Fibroblast of the aortic adventitia (primary cell): ENCODE results near the gene ARHGAP6. TPM values are rescaled to one million over a fixed set of nuclear protein-coding genes. Genes with fewer than 3 reads are reported as not detected.
"Not testable (repeated sequence)": the region's sequence is repeated elsewhere in the genome, so short reads cannot be mapped to it uniquely, and the experiment has no call there.

Experiments used
- DNase-seq: peaks from one replicate; pipeline ENCODE4 v3.0.0-alpha.2; 2010; ENCODE audit warnings: low read depth
- H3K4me3 ChIP-seq: 2 replicates; pipeline ENCODE4 v1.5.1; 2011; ENCODE audit warnings: low read depth, mild to moderate bottlenecking, control low read depth, low read length, moderate library complexity
- total RNA-seq: library from RNA; depleted of rRNA; stranded (reverse); fragments of >200 nt; gene quantifications from 2 replicates; pipeline ENCODE4 v1.2.3, GENCODE V29; 2012; ENCODE audit warnings: low replicate concordance
- TF ChIP-seq, protein P1 (sequence below): IDR thresholded peaks from 2 replicates; pipeline ENCODE4 v1.5.1; 2011; ENCODE audit warnings: mild to moderate bottlenecking, low read length, control low read depth, inconsistent platforms; ENCODE audit not compliant: insufficient read depth

ARHGAP6 gene
- total RNA-seq, 1 donor: 16.9 TPM

DNA sequence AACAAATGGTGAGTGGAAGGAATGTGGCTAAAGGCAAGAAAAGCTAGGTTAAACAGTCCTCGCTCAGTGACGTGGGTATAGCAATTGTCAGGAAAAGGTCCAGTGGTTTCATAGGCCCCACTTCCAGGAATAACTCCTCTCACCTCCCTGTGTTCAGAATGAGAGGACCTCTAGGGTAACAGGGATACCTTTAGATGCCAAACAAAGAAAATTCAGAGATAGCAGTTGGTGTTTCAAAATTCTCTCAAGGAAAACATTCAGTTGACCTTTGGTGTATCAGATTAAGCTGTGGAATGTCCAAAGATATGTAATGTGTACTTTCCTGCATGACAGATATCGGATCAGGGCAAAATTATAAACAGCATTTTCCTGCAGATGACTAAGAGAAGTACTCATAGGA is 155.9 kb downstream of the ARHGAP6 start:
- peak; percentile 59 for DNase-seq
- TF ChIP-seq, protein P1, sequence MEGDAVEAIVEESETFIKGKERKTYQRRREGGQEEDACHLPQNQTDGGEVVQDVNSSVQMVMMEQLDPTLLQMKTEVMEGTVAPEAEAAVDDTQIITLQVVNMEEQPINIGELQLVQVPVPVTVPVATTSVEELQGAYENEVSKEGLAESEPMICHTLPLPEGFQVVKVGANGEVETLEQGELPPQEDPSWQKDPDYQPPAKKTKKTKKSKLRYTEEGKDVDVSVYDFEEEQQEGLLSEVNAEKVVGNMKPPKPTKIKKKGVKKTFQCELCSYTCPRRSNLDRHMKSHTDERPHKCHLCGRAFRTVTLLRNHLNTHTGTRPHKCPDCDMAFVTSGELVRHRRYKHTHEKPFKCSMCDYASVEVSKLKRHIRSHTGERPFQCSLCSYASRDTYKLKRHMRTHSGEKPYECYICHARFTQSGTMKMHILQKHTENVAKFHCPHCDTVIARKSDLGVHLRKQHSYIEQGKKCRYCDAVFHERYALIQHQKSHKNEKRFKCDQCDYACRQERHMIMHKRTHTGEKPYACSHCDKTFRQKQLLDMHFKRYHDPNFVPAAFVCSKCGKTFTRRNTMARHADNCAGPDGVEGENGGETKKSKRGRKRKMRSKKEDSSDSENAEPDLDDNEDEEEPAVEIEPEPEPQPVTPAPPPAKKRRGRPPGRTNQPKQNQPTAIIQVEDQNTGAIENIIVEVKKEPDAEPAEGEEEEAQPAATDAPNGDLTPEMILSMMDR: no peak
- no peak overlapping the region for H3K4me3 ChIP-seq

DNA sequence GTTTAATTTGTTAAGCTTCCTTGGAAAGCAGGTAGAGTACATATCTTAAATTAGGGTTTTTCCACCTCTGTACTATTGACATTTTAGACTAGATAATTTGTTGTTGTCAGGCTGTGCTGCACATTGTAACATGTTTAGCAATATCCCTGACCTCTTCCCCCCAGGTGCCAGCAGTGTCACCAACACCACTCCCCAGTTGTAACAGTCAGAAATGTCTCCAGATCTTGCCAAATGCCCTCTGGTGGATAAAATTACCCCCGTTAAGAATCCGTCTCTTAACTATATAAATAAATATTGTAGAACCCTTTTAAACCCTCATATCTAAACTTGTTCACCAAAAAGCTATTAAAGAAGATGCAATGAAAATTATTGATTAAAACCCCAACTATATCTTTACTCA is 161.5 kb downstream of the ARHGAP6 start:
- H3K4me3 ChIP-seq: no peak overlapping the region
- no peak for DNase-seq
- TF ChIP-seq, protein P1: no peak

DNA sequence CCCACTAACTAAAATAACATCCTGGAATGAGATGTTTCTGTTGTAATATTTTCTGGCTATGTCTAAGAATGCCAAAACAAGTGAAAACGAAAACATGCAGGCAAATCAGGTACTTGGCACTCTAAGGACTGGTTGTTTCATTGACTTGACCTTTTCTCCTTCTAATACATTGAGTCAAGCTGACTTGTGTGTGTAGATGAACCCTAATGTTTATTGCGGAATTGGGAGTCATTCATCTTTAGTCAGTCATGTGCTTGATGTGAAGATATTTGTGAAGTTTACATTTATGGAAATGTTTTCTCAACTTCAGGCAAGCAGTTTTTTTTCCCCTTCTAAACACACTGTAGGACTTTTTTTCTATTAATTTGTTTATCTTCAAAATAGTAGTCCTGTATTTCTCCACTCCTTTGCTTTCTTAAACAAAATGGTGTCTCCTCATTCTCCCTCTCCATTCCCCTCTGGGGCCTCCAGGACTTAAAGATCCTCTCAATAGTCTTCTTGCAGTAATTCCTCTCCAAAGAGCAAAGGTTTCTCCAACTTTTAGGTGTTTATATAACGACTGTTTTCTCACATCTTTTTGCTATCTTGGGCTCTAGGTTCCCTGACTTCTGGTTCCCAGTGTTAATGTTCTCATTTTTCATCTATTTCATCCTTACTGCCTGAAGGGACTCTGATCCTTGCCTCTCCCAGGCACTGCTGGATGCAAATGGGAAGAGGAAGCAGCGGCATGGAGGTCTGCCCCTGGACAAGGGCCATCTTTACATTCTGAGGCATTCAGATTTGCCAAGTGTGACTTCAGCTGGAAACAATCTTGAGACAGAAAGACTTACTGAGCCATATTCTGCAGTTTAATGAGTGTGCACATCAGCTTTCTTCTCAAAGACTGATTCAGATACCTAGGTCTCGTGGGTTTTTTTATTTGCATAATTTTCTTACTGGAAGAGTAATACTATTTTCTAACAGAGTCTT is 166.4 kb downstream of the ARHGAP6 start:
- no peak overlapping the region for H3K4me3 ChIP-seq
- peak; percentile 78 for DNase-seq
- TF ChIP-seq, protein P1: no peak

DNA sequence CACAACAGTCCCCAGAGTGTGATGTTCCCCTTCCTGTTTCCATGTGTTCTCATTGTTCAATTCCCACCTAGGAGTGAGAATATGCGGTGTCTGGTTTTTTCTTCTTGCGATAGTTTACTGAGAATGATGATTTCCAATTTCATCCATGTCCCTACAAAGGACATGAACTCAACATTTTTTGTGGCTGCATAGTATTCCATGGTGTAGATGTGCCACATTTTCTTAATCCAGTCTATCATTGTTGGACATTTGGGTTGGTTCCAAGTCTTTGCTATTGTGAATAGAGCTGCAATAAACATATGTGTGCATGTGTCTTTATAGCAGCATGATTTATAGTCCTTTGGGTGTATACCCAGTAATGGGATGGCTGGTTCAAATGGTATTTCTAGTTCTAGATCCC is 174.3 kb downstream of the ARHGAP6 start:
- not testable (repeated sequence) for DNase-seq, H3K4me3 ChIP-seq

DNA sequence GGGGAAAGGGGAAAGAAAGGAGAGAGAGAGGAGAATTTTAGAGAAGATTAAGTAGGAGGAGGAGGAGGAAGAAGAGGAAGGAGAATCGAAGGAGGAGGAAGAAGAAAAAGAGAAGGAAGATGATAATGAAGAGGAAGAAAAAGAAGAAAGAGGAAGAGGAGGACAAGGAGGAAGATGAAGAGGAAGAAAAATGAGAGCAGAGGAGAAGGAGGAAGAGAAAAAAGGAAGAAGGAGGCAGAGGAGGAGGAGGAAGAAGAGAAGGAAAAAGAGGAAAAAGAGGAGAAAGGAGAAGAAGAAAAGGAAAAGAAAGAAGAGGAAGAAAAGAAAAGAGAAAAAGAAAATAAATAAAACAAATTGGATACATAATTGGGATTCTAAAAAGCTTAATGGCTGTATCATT is 181.4 kb downstream of the ARHGAP6 start:
- TF ChIP-seq, protein P1: no peak
- H3K4me3 ChIP-seq: no peak overlapping the region
- DNase-seq: no peak

DNA sequence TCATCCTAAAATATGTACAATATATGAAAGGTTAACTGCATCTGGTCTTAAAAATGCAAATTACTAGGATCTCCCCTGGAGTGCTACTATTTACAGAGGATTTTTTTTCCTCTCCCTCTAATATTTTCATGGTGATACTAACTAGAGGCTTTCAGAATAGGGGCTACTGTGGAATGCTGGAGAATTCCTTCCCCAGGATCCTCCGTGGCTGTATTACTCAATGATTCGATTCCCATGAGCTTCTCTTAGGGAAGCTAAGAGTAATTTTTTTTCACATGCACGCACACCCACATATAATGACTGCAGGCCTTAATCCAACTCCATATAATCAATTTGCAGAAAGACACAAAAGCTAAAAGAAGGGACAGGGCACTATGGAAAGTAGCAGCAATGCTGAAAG is 184.7 kb downstream of the ARHGAP6 start:
- DNase-seq: peak; percentile 57
- no peak overlapping the region for H3K4me3 ChIP-seq
- TF ChIP-seq, protein P1: no peak

DNA sequence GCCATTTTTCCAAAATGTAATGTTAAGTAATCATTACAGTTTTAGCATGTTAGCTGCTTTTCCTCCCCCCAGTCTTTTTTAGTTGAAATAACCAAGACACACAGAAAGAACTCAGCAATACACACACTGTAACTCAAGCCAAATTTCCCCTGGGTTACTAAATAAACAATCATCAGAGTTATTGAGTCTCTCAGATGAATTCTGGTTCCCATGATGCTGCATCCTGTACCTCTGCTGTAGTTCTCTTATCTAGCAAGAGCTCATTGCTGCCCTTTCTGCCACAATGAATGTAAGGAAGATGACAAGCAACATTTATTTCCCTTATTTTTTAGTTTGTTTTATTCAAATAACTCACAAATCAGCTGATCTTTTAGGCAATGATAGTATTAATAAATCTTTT is 185.1 kb downstream of the ARHGAP6 start:
- H3K4me3 ChIP-seq: no peak overlapping the region
- no peak for DNase-seq
- TF ChIP-seq, protein P1: no peak
